IMR-90 (cell line): ENCODE results near the gene ACSL6. TPM values are rescaled to one million over a fixed set of nuclear protein-coding genes. Genes with fewer than 3 reads are reported as not detected.

Source experiments
- ATAC-seq: fragments of 200-7000 bp; cut with Tn5 transposase; 2 replicates; pipeline ENCODE4 v1.9.1; 2020; ENCODE audit warnings: low read depth, mild to moderate bottlenecking, moderate library complexity
- BruUV-seq: library from RNA; stranded (reverse); fragments of 400-500 nt; replicated peaks from 2 replicates; lab custom pipeline; 2021; lab: Mats Ljungman, UMichigan
- CTCF ChIA-PET: fragments of 300-600 bp; formaldehyde crosslinking; extraction: SDS; loops from one replicate; lab custom pipeline; 2021; ENCODE audit warnings: antibody characterized with exemption; lab: Yijun Ruan, JAX
- POLR2A ChIA-PET: fragments of 300-600 bp; sonication (Branson Sonifier 250); formaldehyde crosslinking; loops from one replicate; lab custom pipeline; 2022; ENCODE audit warnings: antibody characterized with exemption; ENCODE audit not compliant: unreplicated experiment; lab: Charles Lee
- DNase-seq: peaks from one replicate; pipeline ENCODE4 v3.0.0; 2013
- H2AFZ ChIP-seq: replicated peaks from 2 replicates; pipeline ENCODE3; 2013; ENCODE audit warnings: low read length, mild to moderate bottlenecking; ENCODE audit not compliant: poor library complexity
- H2AK5ac ChIP-seq: 2 replicates; pipeline ENCODE4 v1.6.1; 2013; ENCODE audit warnings: low read depth, low read length, inconsistent platforms
- H2AK9ac ChIP-seq: replicated peaks from 2 replicates; pipeline ENCODE3; 2013; ENCODE audit warnings: mild to moderate bottlenecking, low read depth, low read length, moderate library complexity; ENCODE audit not compliant: poor library complexity
- H2BK120ac ChIP-seq: 2 replicates; pipeline ENCODE4 v1.6.1; 2013; ENCODE audit warnings: low read depth, low read length, inconsistent platforms
- H2BK15ac ChIP-seq: 3 replicates; pipeline ENCODE4 v1.6.1; 2013; ENCODE audit warnings: low read depth, low read length, inconsistent platforms
- H2BK20ac ChIP-seq: 2 replicates; pipeline ENCODE4 v1.6.1; 2013; ENCODE audit warnings: low read depth, mild to moderate bottlenecking, inconsistent platforms, low read length, moderate library complexity
- H2BK5ac ChIP-seq: 2 replicates; pipeline ENCODE4 v1.6.1; 2013; ENCODE audit warnings: mild to moderate bottlenecking, low read depth, low read length, inconsistent platforms; ENCODE audit not compliant: poor library complexity, severe bottlenecking
- H3K14ac ChIP-seq: replicated peaks from 2 replicates; pipeline ENCODE4 v1.6.1; 2013; ENCODE audit warnings: low read depth, low read length, inconsistent platforms
- H3K18ac ChIP-seq: 2 replicates; pipeline ENCODE4 v1.6.1; 2013; ENCODE audit warnings: low read depth, low read length, control low read depth
- H3K23ac ChIP-seq: 2 replicates; pipeline ENCODE4 v1.6.1; 2013; ENCODE audit warnings: low read depth, low read length, inconsistent platforms
- H3K27ac ChIP-seq: 2 replicates; pipeline ENCODE4 v1.5.1; 2013; ENCODE audit warnings: mild to moderate bottlenecking, control low read depth, low read length; ENCODE audit not compliant: insufficient read depth
- H3K27me3 ChIP-seq: 2 replicates; pipeline ENCODE4 v1.6.1; 2013; ENCODE audit warnings: low read length; ENCODE audit not compliant: control insufficient read depth, insufficient read depth
- H3K36me3 ChIP-seq: 2 replicates; pipeline ENCODE4 v1.6.1; 2013; ENCODE audit warnings: low read length, mixed read lengths; ENCODE audit not compliant: control insufficient read depth, insufficient read depth
- H3K4ac ChIP-seq: 2 replicates; pipeline ENCODE4 v1.6.1; 2013; ENCODE audit warnings: low read depth, low read length, inconsistent platforms
- H3K4me1 ChIP-seq: 2 replicates; pipeline ENCODE4 v1.6.1; 2013; ENCODE audit warnings: low read length, mixed read lengths; ENCODE audit not compliant: control insufficient read depth, insufficient read depth
- H3K4me2 ChIP-seq: 2 replicates; pipeline ENCODE4 v1.6.1; 2013; ENCODE audit warnings: low read depth, mild to moderate bottlenecking, control low read depth, low read length, moderate library complexity
- H3K4me3 ChIP-seq: 2 replicates; pipeline ENCODE4 v1.5.1; 2013; ENCODE audit warnings: low read depth, mild to moderate bottlenecking, control low read depth, low read length, moderate library complexity; ENCODE audit not compliant: insufficient read depth
- H3K56ac ChIP-seq: 2 replicates; pipeline ENCODE4 v1.6.1; 2013; ENCODE audit warnings: low read length, inconsistent platforms; ENCODE audit not compliant: insufficient read depth; ENCODE audit errors: extremely low read depth
- H3K79me1 ChIP-seq, 2 experiments: 2 replicates each; pipeline ENCODE4 v1.6.1; 2013; ENCODE audit warnings: low read length in 2 of 2, inconsistent platforms in 1 of 2, low read depth in 1 of 2
- H3K9ac ChIP-seq: 2 replicates; pipeline ENCODE4 v1.6.1; 2013; ENCODE audit warnings: low read depth, low read length, control low read depth
- H3K9me1 ChIP-seq: 2 replicates; pipeline ENCODE4 v1.6.1; 2013; ENCODE audit warnings: low read length, inconsistent platforms; ENCODE audit not compliant: insufficient read depth
- H3K9me3 ChIP-seq: 2 replicates; pipeline ENCODE4 v1.6.1; 2013; ENCODE audit warnings: low read length; ENCODE audit not compliant: control insufficient read depth, insufficient read depth
- H4K20me1 ChIP-seq: 2 replicates; pipeline ENCODE4 v1.6.1; 2013; ENCODE audit warnings: low read length, inconsistent platforms; ENCODE audit not compliant: insufficient read depth
- H4K5ac ChIP-seq: 2 replicates; pipeline ENCODE4 v1.6.1; 2013; ENCODE audit warnings: mild to moderate bottlenecking, low read depth, low read length, control low read depth
- H4K8ac ChIP-seq, 2 experiments: 2 replicates each; pipeline ENCODE4 v1.6.1; 2013; ENCODE audit warnings: low read depth in 2 of 2, low read length in 2 of 2, control low read depth in 1 of 2, inconsistent platforms in 1 of 2
- H4K91ac ChIP-seq: 2 replicates; pipeline ENCODE4 v1.6.1; 2013; ENCODE audit warnings: low read depth, low read length, inconsistent platforms; ENCODE audit not compliant: insufficient read depth
- BHLHE40 ChIP-seq: fragments of 150-350 bp; IDR thresholded peaks from 2 replicates; pipeline ENCODE4 v1.6.1; 2016; ENCODE audit warnings: mild to moderate bottlenecking, low read depth, low read length
- CHD1 ChIP-seq: IDR thresholded peaks from 2 replicates; pipeline ENCODE4 v1.6.1; 2012; ENCODE audit warnings: low read depth, low read length, improper control_type of control experiment
- ELK1 ChIP-seq: fragments of 150-350 bp; IDR thresholded peaks from 2 replicates; pipeline ENCODE4 v1.6.1; 2016; ENCODE audit warnings: low read depth, mild to moderate bottlenecking, low read length, moderate library complexity, borderline replicate concordance
- FOS ChIP-seq: fragments of 150-350 bp; IDR thresholded peaks from 2 replicates; pipeline ENCODE4 v1.6.1; 2016; ENCODE audit warnings: low read depth, low read length
- MAFK ChIP-seq: IDR thresholded peaks from 2 replicates; pipeline ENCODE4 v1.6.1; 2012; ENCODE audit warnings: low read depth, low read length, improper control_type of control experiment
- NFE2L2 ChIP-seq: fragments of 150-350 bp; IDR thresholded peaks from 2 replicates; pipeline ENCODE4 v1.6.1; 2016; ENCODE audit warnings: low read depth, mild to moderate bottlenecking, low read length
- POLR2A ChIP-seq: IDR thresholded peaks from 2 replicates; pipeline ENCODE4 v1.6.1; 2012; ENCODE audit warnings: mild to moderate bottlenecking, low read depth, low read length
- RCOR1 ChIP-seq: IDR thresholded peaks from 2 replicates; pipeline ENCODE4 v1.6.1; 2012; ENCODE audit warnings: mild to moderate bottlenecking, low read length, improper control_type of control experiment; ENCODE audit not compliant: insufficient replicate concordance
- RFX5 ChIP-seq: IDR thresholded peaks from 2 replicates; pipeline ENCODE4 v1.8.0; 2012; ENCODE audit warnings: low read depth, mild to moderate bottlenecking, low read length, moderate library complexity
- SMC3 ChIP-seq: fragments of 150-350 bp; IDR thresholded peaks from 2 replicates; pipeline ENCODE4 v1.6.1; 2016; ENCODE audit warnings: low read depth, mild to moderate bottlenecking, antibody characterized with exemption, low read length, moderate library complexity
- WGBS, 2 experiments: methylation state at CpG; one replicate each; pipeline versions ENCODE4 v1.1.5 to v1.1.7; 2013; ENCODE audit warnings: missing lambda C conversion rate in 2 of 2; ENCODE audit not compliant: insufficient read length in 1 of 2; ENCODE audit errors: extremely low coverage in 2 of 2; 5-methylcytosine and 5-hydroxymethylcytosine counted together
- dilution Hi-C: fragments of 300-500 bp; cut with HindIII; formaldehyde crosslinking; loops from one replicate; pipeline ENCODE4 v1.14.3; 2018; ENCODE audit warnings: low sequenced_read_pairs; ENCODE audit not compliant: unreplicated experiment
- in situ Hi-C: fragments of 300-500 bp; cut with MboI; formaldehyde crosslinking; loops from 3 replicates; pipeline ENCODE4 v1.14.3; 2019; ENCODE audit warnings: low sequenced_read_pairs, inconsistent platforms, mixed read lengths
- intact Hi-C: fragments of 100-400 bp; cut with micrococcal nuclease; formaldehyde crosslinking; loops from 2 replicates; pipeline ENCODE4 v1.10.0; 2022
- polyA plus RNA-seq, 3 experiments: library from polyadenylated mRNA; depleted of rRNA; stranded (reverse); fragments of >200 nt; gene quantifications; 2 replicates each; pipeline ENCODE4 v1.2.3, GENCODE V29; 2012; ENCODE audit warnings: low replicate concordance in 1 of 3
- total RNA-seq: library from RNA; depleted of rRNA; stranded (reverse); fragments of >200 nt; gene quantifications from 2 replicates; pipeline ENCODE4 v1.2.3, GENCODE V29; 2012
- TF ChIP-seq, protein P1 (sequence below): conservative IDR thresholded peaks from 2 replicates; pipeline ENCODE4 v1.5.1; 2012; ENCODE audit warnings: mild to moderate bottlenecking, low read depth, low read length, improper control_type of control experiment

ACSL6 gene
- total and polyA plus RNA-seq, 2 of the 4 experiments (the other 2 are of a cell fraction), result not detected

GRCh38 chr5:131913603-131914002 is 97.9 kb downstream of the ACSL6 start:
- BruUV-seq, result no TSS peak
- no peak overlapping the region for H3K18ac ChIP-seq
- no peak overlapping the region for H2AK5ac ChIP-seq
- no peaks in the 10 kb centered on the region for H3K4me1 ChIP-seq
- in situ Hi-C loops, result no loop called here
- no peaks in the 10 kb centered on the region; the same call in 1 of the 2 replicates for H3K27me3 ChIP-seq
- no peak overlapping the region for H2BK20ac ChIP-seq
- H3K9me1 ChIP-seq, result no peaks in the 10 kb centered on the region
- no peak overlapping the region for H4K91ac ChIP-seq
- H3K4me2 ChIP-seq, result no peak overlapping the region
- H2BK15ac ChIP-seq, result no peak overlapping the region
- no peaks in the 10 kb centered on the region for H3K9me3 ChIP-seq
- no peaks in the 10 kb centered on the region for H4K20me1 ChIP-seq
- WGBS, 2 experiments, result no CpG with 5 or more reads among the region's 3 CpGs
- no peaks in the 10 kb centered on the region for H3K79me1 ChIP-seq
- intact Hi-C loops, result no loop called here
- no peaks in the 10 kb centered on the region for H3K36me3 ChIP-seq
- H3K23ac ChIP-seq, result no peak overlapping the region
- no peak overlapping the region for H3K14ac ChIP-seq
- DNase-seq, result no peak
- CTCF ChIA-PET, result no interaction called here
- no peak overlapping the region for H2BK5ac ChIP-seq
- H3K4ac ChIP-seq, result no peak overlapping the region
- H3K27ac ChIP-seq, result no peak overlapping the region
- no peak overlapping the region for H3K9ac ChIP-seq
- POLR2A ChIA-PET, result no interaction called here
- no peak overlapping the region for H4K5ac ChIP-seq
- no peak overlapping the region for H3K4me3 ChIP-seq
- no peak overlapping the region for H2BK120ac ChIP-seq
- H2AK9ac ChIP-seq, result no peak overlapping the region
- dilution Hi-C loops, result no loop called here
- no peak overlapping the region for H2AFZ ChIP-seq
- ATAC-seq, result no peak
- no peak overlapping the region for H4K8ac ChIP-seq
- TF ChIP-seq FOS, result no peak
- no peak for TF ChIP-seq BHLHE40
- TF ChIP-seq ELK1, result no peak
- no peak for TF ChIP-seq SMC3
- no peak for TF ChIP-seq CHD1
- no peak for TF ChIP-seq POLR2A
- no peak for TF ChIP-seq MAFK
- TF ChIP-seq RFX5, result no peak
- TF ChIP-seq, protein P1, sequence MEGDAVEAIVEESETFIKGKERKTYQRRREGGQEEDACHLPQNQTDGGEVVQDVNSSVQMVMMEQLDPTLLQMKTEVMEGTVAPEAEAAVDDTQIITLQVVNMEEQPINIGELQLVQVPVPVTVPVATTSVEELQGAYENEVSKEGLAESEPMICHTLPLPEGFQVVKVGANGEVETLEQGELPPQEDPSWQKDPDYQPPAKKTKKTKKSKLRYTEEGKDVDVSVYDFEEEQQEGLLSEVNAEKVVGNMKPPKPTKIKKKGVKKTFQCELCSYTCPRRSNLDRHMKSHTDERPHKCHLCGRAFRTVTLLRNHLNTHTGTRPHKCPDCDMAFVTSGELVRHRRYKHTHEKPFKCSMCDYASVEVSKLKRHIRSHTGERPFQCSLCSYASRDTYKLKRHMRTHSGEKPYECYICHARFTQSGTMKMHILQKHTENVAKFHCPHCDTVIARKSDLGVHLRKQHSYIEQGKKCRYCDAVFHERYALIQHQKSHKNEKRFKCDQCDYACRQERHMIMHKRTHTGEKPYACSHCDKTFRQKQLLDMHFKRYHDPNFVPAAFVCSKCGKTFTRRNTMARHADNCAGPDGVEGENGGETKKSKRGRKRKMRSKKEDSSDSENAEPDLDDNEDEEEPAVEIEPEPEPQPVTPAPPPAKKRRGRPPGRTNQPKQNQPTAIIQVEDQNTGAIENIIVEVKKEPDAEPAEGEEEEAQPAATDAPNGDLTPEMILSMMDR, result no peak
- TF ChIP-seq RCOR1, result no peak
- no peak for TF ChIP-seq NFE2L2
- H3K56ac ChIP-seq, result no peak overlapping the region
